RWPE1 (cell line): Measurements from ENCODE around the gene ADNP2.
"Not testable (repeated sequence)": the region's sequence is repeated elsewhere in the genome, so short reads cannot be mapped to it uniquely, and the experiment has no call there.

Source experiments
- CTCF ChIA-PET: fragments of 350-600 bp; sonication (Branson Sonifier 250); formaldehyde crosslinking; extraction: SDS; loops from one replicate; lab custom pipeline; 2021; lab: Yijun Ruan, JAX
- POLR2A ChIA-PET: fragments of 400-600 bp; formaldehyde crosslinking; extraction: SDS; loops from one replicate; lab custom pipeline; 2020; ENCODE audit warnings: antibody characterized with exemption; ENCODE audit not compliant: low non-redundant PET; lab: Yijun Ruan, JAX
- DNase-seq: peaks from one replicate; pipeline ENCODE4 v3.0.0; 2012; ENCODE audit warnings: low spot score
- H3K27ac ChIP-seq: fragments of 450-650 bp; 2 replicates; pipeline ENCODE4 v1.5.1; 2017
- CTCF ChIP-seq: fragments of 450-650 bp; conservative IDR thresholded peaks from 2 replicates; pipeline ENCODE4 v1.5.1; 2017; ENCODE audit warnings: low read depth, mild to moderate bottlenecking

ADNP2 gene

GRCh38 chr18:80163183-80163582, 54.1 kb downstream of the ADNP2 start:
- no peak for DNase-seq
- no peak overlapping the region for H3K27ac ChIP-seq
- ChIA-PET POLR2A (no interaction called here), CTCF (no interaction called here)
- no peak for TF ChIP-seq CTCF

GRCh38 chr18:80164727-80165355, 55.8 kb downstream of the ADNP2 start:
- DNase-seq, CTCF ChIA-PET, POLR2A ChIA-PET, H3K27ac ChIP-seq: not testable (repeated sequence)

GRCh38 chr18:80166240-80166639, 57.2 kb downstream of the ADNP2 start:
- ChIA-PET CTCF (interaction anchor here (0.7 kb wide), 1 partner anchor 89 kb away, joined by 4 read pairs; no protein-coding TSS in a partner anchor), POLR2A (no interaction called here)
- H3K27ac ChIP-seq = no peak overlapping the region
- TF ChIP-seq CTCF = no peak
- DNase-seq = no peak

GRCh38 chr18:80166725-80167124, 57.7 kb downstream of the ADNP2 start:
- H3K27ac ChIP-seq = no peak overlapping the region
- TF ChIP-seq CTCF = no peak
- ChIA-PET POLR2A (no interaction called here), CTCF (no interaction called here)
- DNase-seq = no peak

- no peak overlapping the region for H3K27ac ChIP-seq
- CTCF ChIA-PET = no interaction called here
- POLR2A ChIA-PET = no interaction called here
- no peak for TF ChIP-seq CTCF
- DNase-seq = no peak
Observed at GRCh38 chr18:80167331-80167730, 58.3 kb downstream of the ADNP2 start.

- TF ChIP-seq CTCF = no peak
- ChIA-PET CTCF (no interaction called here), POLR2A (no interaction called here)
- H3K27ac ChIP-seq = no peak overlapping the region
- DNase-seq = no peak
Observed at GRCh38 chr18:80167931-80168330, 58.9 kb downstream of the ADNP2 start.

- H3K27ac ChIP-seq = no peak overlapping the region
- CTCF ChIA-PET = no interaction called here
- no peak for DNase-seq
- TF ChIP-seq CTCF = no peak
- POLR2A ChIA-PET = no interaction called here
Observed at GRCh38 chr18:80168346-80168745, 59.3 kb downstream of the ADNP2 start.
